DOHH2 (cell line): Measurements from ENCODE around the gene CFAP61.

Experiments
- CTCF ChIP-seq: fragments of 200-600 bp; sonication (generic); IDR thresholded peaks from one replicate; pipeline ENCODE4 v1.5.1; 2014; ENCODE audit warnings: antibody characterized with exemption, mild to moderate bottlenecking, low read depth, low read length; ENCODE audit not compliant: poor library complexity, severe bottlenecking
- EZH2phosphoT487 ChIP-seq: fragments of 200-600 bp; sonication (generic); IDR thresholded peaks from 2 replicates; pipeline ENCODE4 v1.6.1; 2017; ENCODE audit warnings: borderline replicate concordance, mild to moderate bottlenecking, antibody characterized with exemption, low read length, moderate library complexity, mixed read lengths

GRCh38 chr20:20317195-20317594 lies 264.9 kb downstream of the CFAP61 start:
- TF ChIP-seq CTCF (no peak), EZH2phosphoT487 (no peak)
